ENCODE results near the gene FAM174C.

FAM174C gene

GRCh38 chr19:1285737-1286360 is 10.5 kb downstream of the FAM174C start, which contains the start of gene EFNA2:
Gene EFNA2, plus strand, starts transcription at chr19:1285873. Its CDS starts 296 bp downstream, at chr19:1286169.
- H3K4me3 ChIP-seq (replicated peaks in 1 of 2; ENCODE audit: low read depth in 2 of 2, low read length in 2 of 2), result no peak within 1 kb of the TSS
- no peak for DNase-seq (ENCODE audit: low read depth in 2 of 2)
- no peak for TF ChIP-seq CTCF (IDR thresholded peaks at IDR 0.05; ENCODE audit: low read depth, low read length)

DNA sequence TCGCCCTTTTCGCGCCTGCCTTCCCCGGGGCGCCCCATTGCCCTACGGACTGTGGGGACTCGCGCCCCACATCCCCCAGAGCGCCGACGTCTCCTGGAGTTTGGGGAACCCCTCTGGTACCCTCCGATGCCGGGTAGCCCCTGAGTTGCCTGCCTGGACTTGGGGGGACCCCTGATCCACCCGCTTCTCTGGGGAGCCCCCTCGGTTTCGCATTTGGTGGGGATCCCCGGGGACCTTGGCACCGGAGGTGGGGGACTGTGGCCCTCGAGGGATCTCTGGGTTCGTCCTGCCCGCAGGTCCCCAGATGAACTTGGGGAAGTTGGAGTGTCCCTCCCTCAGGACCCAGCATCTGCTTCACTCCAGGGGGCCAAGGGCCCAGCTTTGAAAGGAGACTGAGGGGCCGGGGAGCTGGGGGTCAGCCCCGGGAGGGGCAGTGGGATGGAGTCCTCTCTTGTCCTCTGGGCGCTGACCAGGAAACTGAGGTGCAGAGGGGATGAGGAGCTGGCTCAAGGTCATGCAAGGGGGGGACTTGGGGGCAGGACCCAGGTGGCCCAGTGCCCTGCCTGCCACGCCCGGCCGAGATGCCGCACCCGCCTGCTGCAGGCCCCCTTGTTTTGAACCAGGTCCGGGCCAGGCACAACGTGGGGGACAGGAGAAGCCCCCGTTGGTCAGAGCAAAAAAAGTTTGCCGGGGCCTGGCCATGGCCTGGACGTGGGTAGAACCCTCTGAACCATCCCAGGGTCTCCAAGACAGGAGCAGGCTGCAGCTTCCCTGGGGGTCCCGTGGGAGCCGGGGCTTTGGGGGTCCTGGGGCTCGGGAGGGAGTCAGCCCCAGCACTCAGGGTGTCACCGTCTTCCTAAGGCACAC is 11.4 kb downstream of the FAM174C start:
- no peak for TF ChIP-seq CTCF (IDR thresholded peaks at IDR 0.05; ENCODE audit: low read depth, low read length)
- DNase-seq (ENCODE audit: low read depth in 2 of 2), result no peak
- H3K4me3 ChIP-seq (replicated peaks in 1 of 2; ENCODE audit: low read depth in 2 of 2, low read length in 2 of 2), result no peak overlapping the region

DNA sequence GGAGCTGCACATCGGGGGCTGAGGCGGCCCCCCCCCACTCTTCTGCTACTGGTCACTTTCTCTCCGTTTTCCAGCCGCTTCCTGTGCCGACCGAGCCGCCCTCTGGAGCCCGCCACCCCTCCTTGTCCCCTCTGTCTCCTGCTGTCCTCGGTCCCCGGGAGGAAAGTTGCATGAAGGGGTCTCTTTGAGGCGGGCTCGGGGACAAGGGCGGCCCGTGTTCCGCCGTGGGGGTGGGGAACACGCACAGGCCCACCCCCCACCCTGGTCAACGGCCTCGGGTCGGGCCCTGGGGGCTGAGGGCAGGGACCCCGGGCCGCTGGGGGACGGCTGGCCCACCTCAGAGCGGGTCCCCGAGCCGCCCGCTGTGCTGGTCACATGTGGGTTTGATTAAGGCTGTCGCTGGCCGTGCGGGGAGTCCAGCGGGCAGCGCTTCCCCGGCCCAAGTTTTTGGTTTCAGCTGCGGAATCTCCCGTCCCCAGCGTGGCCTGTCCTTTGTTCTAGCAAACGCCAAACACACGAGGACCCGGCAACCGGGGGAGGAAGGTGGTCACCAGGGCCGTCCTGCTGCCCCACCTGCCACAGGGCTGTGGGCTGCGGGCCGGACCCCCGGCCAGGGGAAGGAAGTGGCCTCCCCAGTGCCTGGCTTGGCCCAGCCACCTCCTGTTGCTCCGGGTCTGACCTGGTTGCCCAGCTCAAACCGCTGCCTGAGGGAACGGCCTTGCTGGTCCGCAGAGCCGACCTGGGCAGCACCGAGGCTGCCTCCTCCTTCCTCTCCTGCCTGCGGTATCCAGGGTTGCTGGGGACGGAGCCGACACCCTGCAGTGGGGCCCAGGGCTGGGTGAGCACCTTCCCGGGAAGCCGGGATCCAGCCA is 12.3 kb downstream of the FAM174C start:
- no peak for DNase-seq (ENCODE audit: low read depth in 2 of 2)
- no peak for TF ChIP-seq CTCF (IDR thresholded peaks at IDR 0.05; ENCODE audit: low read depth, low read length)
- H3K4me3 ChIP-seq (replicated peaks in 1 of 2; ENCODE audit: low read depth in 2 of 2, low read length in 2 of 2), result no peak overlapping the region

DNA sequence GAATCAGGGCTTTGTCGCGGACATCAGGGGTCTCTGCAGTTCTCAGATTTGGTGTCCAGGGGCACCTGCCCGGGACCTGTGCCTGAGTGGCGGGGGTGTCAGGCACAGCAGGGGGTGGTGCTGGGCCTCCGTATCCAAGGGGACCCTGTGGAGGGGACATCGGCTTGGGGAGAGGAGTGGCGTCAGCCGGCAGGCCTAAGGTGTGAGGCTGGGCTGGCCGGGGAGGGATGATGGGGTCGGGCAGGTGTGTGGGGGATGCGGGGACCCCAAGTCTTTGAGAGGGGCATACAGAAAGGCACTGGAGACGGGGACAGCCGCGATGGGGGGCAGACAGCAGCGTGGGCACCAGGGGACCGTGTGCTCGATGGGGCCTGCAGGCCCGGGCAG is 12.9 kb downstream of the FAM174C start:
- DNase-seq (ENCODE audit: low read depth in 2 of 2), result no peak
- TF ChIP-seq CTCF (IDR thresholded peaks at IDR 0.05; ENCODE audit: low read depth, low read length), result no peak
- H3K4me3 ChIP-seq (replicated peaks in 1 of 2; ENCODE audit: low read depth in 2 of 2, low read length in 2 of 2), result no peak overlapping the region

DNA sequence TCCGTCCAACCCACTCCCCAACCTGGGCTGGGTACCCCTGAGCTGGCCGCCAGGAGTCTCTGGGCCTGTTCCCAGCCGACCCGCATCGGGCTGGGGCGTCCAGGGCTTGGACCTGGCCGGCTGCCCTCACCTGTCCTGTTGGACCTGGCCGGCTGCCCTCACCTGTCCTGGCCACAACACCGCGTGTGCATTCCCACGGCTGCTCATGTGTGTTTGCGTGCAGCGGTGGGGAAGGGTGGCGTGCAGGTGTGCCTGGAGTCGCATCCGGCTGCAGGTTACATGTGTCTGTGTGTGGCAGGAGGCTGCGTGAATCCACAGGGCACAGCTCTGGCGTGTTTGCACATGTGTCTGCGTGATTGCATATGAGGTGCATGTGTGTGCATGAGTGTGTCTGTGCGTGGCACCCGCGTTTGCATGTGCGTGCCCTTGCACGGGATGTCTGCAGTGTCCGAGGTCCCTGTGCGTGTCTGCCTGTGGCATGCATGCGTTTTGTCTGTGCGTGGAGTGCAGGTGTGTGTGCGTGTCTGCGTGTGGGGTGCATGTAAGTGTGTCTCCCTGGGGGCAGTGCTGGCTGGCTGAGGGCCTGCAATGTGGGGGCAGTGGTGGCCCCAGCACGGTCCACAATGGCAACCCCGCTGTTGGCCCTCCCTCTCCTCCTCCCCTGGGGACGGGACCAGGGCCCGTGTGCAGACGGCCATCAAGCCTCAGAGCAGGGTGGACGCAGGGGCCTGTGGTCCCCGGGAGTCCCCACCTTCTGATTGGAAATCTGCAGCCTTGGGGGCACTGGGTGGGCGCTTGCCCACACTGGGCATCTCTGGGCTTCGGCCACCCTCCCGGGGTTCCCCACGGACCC is 13.7 kb downstream of the FAM174C start:
- H3K4me3 ChIP-seq (replicated peaks in 1 of 2; ENCODE audit: low read depth in 2 of 2, low read length in 2 of 2), result no peak overlapping the region
- TF ChIP-seq CTCF (IDR thresholded peaks at IDR 0.05; ENCODE audit: low read depth, low read length), result no peak
- no peak for DNase-seq (ENCODE audit: low read depth in 2 of 2)

GRCh38 chr19:1289686-1290025 is 14.3 kb downstream of the FAM174C start:
- no peak overlapping the region for H3K4me3 ChIP-seq (replicated peaks in 1 of 2; ENCODE audit: low read depth in 2 of 2, low read length in 2 of 2)
- no peak for DNase-seq (ENCODE audit: low read depth in 2 of 2)
- no peak for TF ChIP-seq CTCF (IDR thresholded peaks at IDR 0.05; ENCODE audit: low read depth, low read length)

Measured in cardiac fibroblast (primary cell).